Activated CD4-positive, alpha-beta T cell treated with anti-CD3 and anti-CD28 coated beads, Interleukin-2, amount 10 ng/mL, durations not matched to agents 24 days and 14 days (primary cell): ENCODE data around the gene COA7. TPM values are rescaled to one million over a fixed set of nuclear protein-coding genes. Genes with fewer than 3 reads are reported as not detected.
"Not testable (repeated sequence)": the region's sequence is repeated elsewhere in the genome, so short reads cannot be mapped to it uniquely, and the experiment has no call there.

Source experiments
- DNase-seq: peaks from one replicate; pipeline ENCODE4 v3.0.0; 2022
- H3K27ac Mint-ChIP-seq: one replicate; pipeline ENCODE4 v1.8.0; 2022; ENCODE audit warnings: mild to moderate bottlenecking, mixed read lengths
- H3K27me3 Mint-ChIP-seq: one replicate; pipeline ENCODE4 v1.8.0; 2022; ENCODE audit warnings: mixed read lengths
- H3K36me3 Mint-ChIP-seq: one replicate; pipeline ENCODE4 v1.8.0; 2022; ENCODE audit warnings: low read depth, mild to moderate bottlenecking, mixed read lengths
- H3K4me1 Mint-ChIP-seq: one replicate; pipeline ENCODE4 v1.8.0; 2021; ENCODE audit warnings: mixed read lengths
- H3K4me3 Mint-ChIP-seq: one replicate; pipeline ENCODE4 v1.8.0; 2022; ENCODE audit warnings: mild to moderate bottlenecking, moderate library complexity, mixed read lengths
- H3K9me3 Mint-ChIP-seq: one replicate; pipeline ENCODE4 v1.8.0; 2021; ENCODE audit warnings: mixed read lengths
- intact Hi-C: fragments of 100-400 bp; cut with micrococcal nuclease; formaldehyde crosslinking; loops from one replicate; pipeline ENCODE4 v1.15.1; 2023
- total RNA-seq: library from RNA; stranded (reverse); gene quantifications from 2 replicates; pipeline ENCODE4 v1.2.3, GENCODE V29; 2022

Gene COA7
- total RNA-seq = 37.8 and 40.2 TPM in 2 replicates

DNA sequence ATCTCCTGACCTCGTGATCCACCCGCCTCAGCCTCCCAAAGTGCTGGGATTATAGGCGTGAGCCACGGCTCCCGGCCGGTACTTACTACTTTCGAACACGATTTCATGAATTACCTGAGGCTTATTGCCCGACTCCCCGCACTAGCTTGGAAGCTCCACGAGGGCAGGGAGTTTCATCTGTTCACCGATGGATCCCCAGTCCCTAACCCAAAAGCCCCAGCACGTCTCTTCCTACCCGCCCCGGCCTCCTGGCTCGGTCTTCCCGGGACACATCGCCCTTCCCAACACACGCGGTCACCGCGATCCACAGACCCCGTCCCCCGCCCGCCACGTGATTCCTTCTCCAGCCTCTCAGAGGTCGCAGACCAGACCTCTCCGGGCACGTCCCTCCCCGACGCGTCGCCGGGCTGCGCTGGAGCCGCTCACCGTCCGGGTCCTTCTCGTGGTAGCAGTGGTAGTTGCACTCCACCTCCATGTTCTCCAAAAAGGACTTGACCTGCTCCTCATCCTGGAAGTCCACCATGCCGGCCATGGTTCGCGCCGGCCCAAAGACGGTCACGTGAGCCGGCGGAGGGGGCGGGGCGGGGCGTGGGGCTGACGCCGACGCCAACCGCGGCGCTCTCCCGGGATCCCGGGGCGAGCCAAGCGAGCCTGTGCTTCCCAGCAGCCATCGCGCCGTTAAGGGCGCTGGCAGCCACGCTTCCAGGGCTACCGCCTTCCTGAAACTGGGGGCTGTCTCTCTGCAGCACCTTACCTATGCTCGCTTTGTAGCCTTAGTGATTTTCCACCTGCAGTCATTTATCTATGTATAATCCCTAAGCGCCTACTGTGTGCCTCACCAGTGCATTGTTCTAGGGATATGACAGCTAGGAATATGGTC is at the start of gene COA7:
Gene COA7, minus strand, starts transcription at position 553 of the 880 bp plus-strand sequence. Its CDS starts 21 bp downstream, at position 532.
- Mint-ChIP-seq H3K27me3 (peaks cover 5% of the 10 kb centered on the region), H3K36me3 (peaks cover 23% of the 10 kb centered on the region), H3K4me3 (peak within 1 kb of the TSS; percentile 95), H3K27ac (peak within 1 kb of the TSS; percentile 92), H3K4me1 (peaks cover 20% of the 10 kb centered on the region), H3K9me3 (no peaks in the 10 kb centered on the region)
- intact Hi-C loops = no loop called here
- peak; percentile 91 for DNase-seq

DNA sequence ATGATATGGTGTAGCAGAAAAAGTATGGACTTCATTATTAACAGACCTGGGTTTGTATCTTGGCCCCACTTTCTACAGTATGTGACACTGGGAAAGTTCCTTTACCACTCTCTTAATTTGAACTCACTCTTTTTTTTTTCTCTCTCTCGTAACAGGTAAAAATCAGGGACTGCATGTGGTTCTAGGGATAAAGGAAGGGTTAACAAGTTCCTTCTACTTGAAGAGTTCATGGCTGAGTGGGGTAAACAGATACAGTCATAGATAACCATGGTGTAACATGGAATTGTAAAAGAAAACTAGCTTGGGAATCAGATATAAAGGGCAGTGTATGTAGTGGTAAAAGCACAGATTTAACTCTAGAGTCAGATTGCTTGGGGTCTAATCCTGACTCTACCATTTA is 49.3 kb upstream of the COA7 start:
- Mint-ChIP-seq H3K27ac (no peak overlapping the region), H3K9me3 (no peaks in the 10 kb centered on the region), H3K4me3 (no peak overlapping the region), H3K27me3 (no peaks in the 10 kb centered on the region), H3K4me1 (peaks cover 3% of the 10 kb centered on the region), H3K36me3 (no peaks in the 10 kb centered on the region)
- DNase-seq = no peak
- intact Hi-C loops = loop anchor here (5.0 kb wide), 1 partner anchor 45 kb away; no protein-coding TSS in a partner anchor

DNA sequence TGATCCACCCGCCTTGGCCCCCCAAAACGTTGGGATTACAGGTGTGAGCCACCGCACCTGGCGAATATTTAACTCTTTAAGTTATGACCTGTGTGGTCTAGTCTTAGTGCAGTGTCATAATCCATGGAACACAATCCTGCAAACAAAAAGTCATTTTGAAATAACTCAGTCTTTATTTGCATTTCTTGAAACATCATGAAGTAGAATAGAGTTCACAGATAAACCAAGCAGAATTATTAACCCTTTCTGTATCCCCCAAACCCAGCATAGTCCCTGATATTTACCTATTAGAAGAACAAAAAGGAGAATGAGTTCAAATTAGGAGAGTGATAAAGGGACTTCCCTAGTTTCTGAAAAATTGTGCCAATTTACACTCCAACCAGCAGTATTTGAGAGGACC is 48.0 kb upstream of the COA7 start:
- intact Hi-C loops = loop anchor here (5.0 kb wide), 1 partner anchor 44 kb away; no protein-coding TSS in a partner anchor
- Mint-ChIP-seq H3K4me1 (peaks cover 6% of the 10 kb centered on the region), H3K4me3 (no peak overlapping the region), H3K27me3 (no peaks in the 10 kb centered on the region), H3K27ac (no peak overlapping the region), H3K9me3 (no peaks in the 10 kb centered on the region), H3K36me3 (no peaks in the 10 kb centered on the region)
- no peak for DNase-seq

DNA sequence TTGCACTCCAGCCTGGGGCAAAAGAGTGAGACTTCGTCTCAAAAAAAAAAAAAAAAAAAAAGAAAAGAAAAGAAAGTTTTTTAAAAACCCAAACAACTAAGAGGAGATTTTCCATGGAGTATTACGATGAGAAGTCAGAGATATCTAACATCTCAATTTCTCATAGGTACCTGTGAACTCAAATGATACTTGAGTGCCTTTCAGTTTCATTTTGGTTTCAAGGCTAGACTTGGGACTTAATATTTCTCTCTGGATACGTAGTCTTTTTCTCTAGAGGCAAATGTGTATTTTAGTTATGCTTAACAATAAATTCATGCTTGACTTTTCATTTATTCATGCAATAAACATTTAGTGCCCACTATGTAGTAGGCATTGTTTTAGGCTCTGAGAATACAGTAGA is 43.1 kb upstream of the COA7 start:
- DNase-seq = no peak
- intact Hi-C loops = no loop called here
- Mint-ChIP-seq H3K36me3 (peaks cover 2% of the 10 kb centered on the region), H3K4me1 (peaks cover 5% of the 10 kb centered on the region), H3K27ac (no peak overlapping the region), H3K27me3 (no peaks in the 10 kb centered on the region), H3K4me3 (no peak overlapping the region), H3K9me3 (no peaks in the 10 kb centered on the region)

DNA sequence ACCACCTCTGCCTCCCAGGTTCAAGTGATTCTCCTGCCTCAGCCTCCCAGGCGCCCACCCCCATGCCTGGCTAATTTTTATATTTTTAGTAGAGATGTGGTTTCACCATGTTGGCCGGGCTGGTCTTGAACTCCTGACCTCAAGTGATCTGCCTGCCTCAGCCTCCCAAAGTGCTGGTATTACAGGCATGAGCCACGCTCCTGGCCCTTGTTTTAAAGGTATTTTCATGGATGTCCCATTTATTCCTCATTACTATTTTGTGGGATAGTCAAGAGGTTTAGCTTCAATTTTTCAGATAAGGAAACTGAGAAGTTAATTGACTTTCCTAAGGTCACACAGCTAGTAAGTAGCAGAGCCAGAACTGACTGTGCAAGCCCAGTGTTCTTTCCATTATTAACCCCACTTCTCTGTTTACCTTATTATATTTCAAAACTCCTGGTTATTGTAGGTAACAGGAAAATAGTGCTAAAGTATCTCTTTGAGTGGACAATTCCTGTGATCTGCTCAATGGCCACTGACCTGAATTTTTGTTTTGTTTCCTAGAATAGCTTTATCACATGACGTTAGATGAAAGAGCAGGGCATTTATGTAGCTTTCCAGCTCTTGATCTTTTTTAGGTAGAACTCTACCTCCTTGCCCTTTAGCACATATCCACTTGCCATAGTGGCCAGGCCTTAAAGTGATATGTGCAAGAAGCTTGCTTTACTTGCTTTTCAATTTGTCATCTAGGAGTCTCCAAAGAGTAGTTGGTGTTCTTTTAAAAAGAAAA is 41.7 kb upstream of the COA7 start:
- intact Hi-C loops = no loop called here
- Mint-ChIP-seq H3K4me1 (peaks cover 5% of the 10 kb centered on the region), H3K27ac (no peak overlapping the region), H3K4me3 (no peak overlapping the region), H3K27me3 (no peaks in the 10 kb centered on the region), H3K9me3 (no peaks in the 10 kb centered on the region), H3K36me3 (peaks cover 2% of the 10 kb centered on the region)
- DNase-seq = no peak

DNA sequence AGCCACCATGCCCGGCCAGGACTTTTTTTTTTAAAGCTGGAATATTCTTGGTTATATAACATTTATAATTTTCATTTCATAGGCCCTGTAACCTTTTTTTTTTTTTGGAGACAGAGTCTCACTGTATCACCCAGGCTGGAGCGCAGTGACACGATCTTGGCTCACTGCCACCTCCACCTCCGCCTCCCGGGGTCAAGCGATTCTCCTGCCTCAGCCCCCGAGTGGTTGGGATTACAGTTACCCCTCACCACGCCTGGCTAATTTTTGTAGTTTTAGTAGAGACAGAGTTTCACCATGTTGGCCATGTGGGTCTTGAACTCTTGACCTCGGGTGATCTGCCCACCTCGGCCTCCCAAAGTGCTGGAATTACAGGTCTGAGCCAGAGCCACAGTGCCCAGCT is 40.7 kb upstream of the COA7 start:
- Mint-ChIP-seq H3K4me3 (no peak overlapping the region), H3K9me3 (no peaks in the 10 kb centered on the region), H3K27ac (no peak overlapping the region), H3K36me3 (peaks cover 2% of the 10 kb centered on the region), H3K4me1 (peaks cover 7% of the 10 kb centered on the region), H3K27me3 (no peaks in the 10 kb centered on the region)
- intact Hi-C loops = no loop called here
- no peak for DNase-seq

DNA sequence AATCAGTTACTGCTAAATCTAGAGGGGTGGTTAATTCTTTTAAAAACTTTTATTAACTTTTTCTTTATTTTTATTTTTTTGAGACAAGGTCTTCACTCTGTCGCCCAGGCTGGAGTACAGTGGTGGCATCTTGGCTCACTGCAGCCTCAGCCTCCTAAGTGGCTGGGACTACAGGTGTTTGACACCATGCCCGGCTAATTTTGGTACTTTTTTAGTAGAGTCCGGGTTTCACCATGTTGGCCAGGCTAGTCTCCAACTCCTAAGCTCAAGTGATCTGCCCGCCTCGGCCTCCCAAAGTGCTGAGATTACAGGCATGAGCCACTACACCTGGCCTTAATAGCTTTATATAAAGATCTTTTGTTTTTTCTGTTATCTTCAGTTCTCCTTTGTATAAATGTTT is 40.0 kb upstream of the COA7 start:
- peaks cover 7% of the 10 kb centered on the region for H3K4me1 Mint-ChIP-seq
- no peaks in the 10 kb centered on the region for H3K27me3 Mint-ChIP-seq
- peaks cover 2% of the 10 kb centered on the region for H3K36me3 Mint-ChIP-seq
- H3K9me3 Mint-ChIP-seq = no peaks in the 10 kb centered on the region
- intact Hi-C loops = no loop called here
- no peak for DNase-seq
- H3K4me3 Mint-ChIP-seq = no peak overlapping the region
- no peak overlapping the region for H3K27ac Mint-ChIP-seq

DNA sequence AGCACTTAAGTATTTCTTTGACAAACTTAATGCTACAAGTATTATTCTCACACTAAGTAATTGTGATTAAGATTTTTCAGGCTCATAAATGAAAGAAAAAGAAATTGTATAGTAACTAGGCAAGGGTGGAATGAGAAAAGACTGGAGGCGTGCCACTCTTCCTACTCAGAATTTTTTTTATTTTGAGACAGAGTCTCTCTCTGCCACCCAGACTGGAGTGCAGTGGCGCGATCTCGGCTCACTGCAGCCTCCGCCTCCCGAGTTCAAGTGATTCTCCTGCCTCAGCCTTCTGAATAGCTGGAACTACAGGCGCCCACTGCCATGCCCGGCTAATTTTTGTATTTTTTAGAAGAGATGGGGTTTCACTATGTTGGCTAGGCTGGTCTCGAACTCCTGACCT is 37.2 kb upstream of the COA7 start:
- H3K27ac Mint-ChIP-seq, H3K9me3 Mint-ChIP-seq, DNase-seq, H3K4me3 Mint-ChIP-seq, intact Hi-C loops, H3K27me3 Mint-ChIP-seq, H3K36me3 Mint-ChIP-seq, H3K4me1 Mint-ChIP-seq: not testable (repeated sequence)

DNA sequence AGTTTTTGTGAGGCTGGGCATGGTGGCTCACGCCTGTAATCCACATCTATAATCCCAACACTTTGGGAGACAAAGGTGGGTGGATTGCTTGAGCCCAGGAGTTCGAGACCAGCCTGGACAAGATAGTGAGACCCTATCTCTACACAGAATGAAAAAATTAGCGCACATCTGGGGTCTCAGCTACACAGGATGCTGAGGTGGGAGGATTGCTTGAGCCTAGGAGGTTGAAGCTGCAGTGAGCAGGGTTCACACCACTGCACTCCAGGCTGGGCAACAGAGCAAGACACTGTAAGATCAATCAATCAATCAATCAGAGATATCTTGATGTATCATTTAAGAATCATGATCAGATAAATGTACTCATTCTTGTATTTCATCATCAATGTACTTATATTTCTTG is 35.2 kb upstream of the COA7 start:
- no peak overlapping the region for H3K4me3 Mint-ChIP-seq
- H3K36me3 Mint-ChIP-seq = peaks cover 2% of the 10 kb centered on the region

DNA sequence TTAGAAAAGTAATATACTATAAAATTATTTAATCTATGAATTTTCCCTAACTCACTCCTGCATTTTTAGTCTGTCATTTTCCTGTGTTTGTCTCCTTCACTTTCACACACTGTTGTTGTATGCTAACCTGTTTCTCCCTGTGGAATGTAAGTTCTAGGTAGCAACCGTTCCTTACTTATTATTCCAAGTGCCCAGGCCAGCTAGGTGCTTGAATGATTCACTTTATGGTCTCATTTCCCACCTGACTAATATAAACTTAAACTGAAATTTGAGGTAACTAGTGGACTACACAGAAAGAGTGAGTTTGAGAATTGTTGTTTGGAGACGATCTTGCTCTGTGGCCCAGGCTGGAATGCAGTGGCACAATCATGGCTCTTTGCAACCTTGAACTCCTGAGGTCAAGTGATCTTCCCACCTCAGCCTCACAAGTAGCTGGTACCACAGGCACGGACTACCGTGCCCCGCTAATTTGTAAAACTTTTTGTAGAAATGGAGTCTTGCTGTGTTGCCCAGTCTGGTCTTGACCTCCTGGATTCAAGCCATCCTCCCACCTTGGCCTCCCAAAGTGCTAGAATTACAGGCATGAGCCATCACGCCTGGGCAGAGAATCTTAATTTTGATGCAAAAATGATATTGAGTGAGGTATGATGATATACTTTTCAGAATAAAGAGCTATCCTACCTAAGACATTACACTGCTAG is 30.0 kb upstream of the COA7 start:
- peaks cover 2% of the 10 kb centered on the region for H3K27me3 Mint-ChIP-seq
- H3K36me3 Mint-ChIP-seq = peaks cover 2% of the 10 kb centered on the region
- peak overlapping the region; percentile 91 for H3K4me3 Mint-ChIP-seq
- intact Hi-C loops = loop anchor here (2.0 to 10.0 kb wide), 3 partner anchors 193 to 1209 kb away; partner anchors contain the start of genes BTF3L4, ECHDC2, EPS15 and TXNDC12
- H3K4me1 Mint-ChIP-seq = peaks cover 30% of the 10 kb centered on the region
- no peak overlapping the region for H3K27ac Mint-ChIP-seq
- peaks cover 4% of the 10 kb centered on the region for H3K9me3 Mint-ChIP-seq
- DNase-seq = no peak

More for the DNA sequence above, 35.2 kb upstream of the COA7 start:
- intact Hi-C loops = no loop called here
- Mint-ChIP-seq H3K27ac (no peak overlapping the region), H3K27me3 (no peaks in the 10 kb centered on the region), H3K4me1 (peaks cover 5% of the 10 kb centered on the region), H3K9me3 (no peaks in the 10 kb centered on the region)
- DNase-seq = no peak

DNA sequence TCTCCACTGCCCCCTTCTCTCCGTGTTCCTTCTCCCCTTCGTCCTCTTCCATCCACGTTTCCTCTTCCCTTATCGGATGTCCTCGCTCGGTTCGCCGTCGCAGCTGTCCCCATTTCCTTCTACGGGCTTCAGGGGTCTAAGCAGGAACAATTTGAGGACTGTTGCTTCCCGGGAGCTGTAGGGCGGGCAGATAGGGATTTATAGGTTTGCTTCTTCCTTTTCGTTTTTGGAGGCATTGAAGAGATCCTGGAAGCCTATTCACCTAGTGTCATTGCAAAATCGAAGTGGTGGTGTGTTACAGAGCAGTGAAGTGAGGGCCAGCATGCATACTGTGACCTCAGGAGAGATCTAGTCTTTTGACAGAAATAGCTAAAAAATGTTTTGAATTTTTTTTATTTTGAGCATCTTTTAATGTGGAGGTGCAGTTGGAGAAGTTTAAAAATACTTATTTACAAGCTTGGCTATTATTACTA is 29.0 kb upstream of the COA7 start:
- peak; percentile 74 for DNase-seq
- H3K4me1 Mint-ChIP-seq = peaks cover 30% of the 10 kb centered on the region
- peak overlapping the region; percentile 91 for H3K4me3 Mint-ChIP-seq
- peaks cover 4% of the 10 kb centered on the region for H3K9me3 Mint-ChIP-seq
- H3K36me3 Mint-ChIP-seq = peaks cover 2% of the 10 kb centered on the region
- intact Hi-C loops = loop anchor here (2.0 to 10.0 kb wide), 3 partner anchors 194 to 1208 kb away; partner anchors contain the start of genes BTF3L4, ECHDC2, EPS15 and TXNDC12
- peaks cover 2% of the 10 kb centered on the region for H3K27me3 Mint-ChIP-seq
- peak overlapping the region; percentile 80 for H3K27ac Mint-ChIP-seq

DNA sequence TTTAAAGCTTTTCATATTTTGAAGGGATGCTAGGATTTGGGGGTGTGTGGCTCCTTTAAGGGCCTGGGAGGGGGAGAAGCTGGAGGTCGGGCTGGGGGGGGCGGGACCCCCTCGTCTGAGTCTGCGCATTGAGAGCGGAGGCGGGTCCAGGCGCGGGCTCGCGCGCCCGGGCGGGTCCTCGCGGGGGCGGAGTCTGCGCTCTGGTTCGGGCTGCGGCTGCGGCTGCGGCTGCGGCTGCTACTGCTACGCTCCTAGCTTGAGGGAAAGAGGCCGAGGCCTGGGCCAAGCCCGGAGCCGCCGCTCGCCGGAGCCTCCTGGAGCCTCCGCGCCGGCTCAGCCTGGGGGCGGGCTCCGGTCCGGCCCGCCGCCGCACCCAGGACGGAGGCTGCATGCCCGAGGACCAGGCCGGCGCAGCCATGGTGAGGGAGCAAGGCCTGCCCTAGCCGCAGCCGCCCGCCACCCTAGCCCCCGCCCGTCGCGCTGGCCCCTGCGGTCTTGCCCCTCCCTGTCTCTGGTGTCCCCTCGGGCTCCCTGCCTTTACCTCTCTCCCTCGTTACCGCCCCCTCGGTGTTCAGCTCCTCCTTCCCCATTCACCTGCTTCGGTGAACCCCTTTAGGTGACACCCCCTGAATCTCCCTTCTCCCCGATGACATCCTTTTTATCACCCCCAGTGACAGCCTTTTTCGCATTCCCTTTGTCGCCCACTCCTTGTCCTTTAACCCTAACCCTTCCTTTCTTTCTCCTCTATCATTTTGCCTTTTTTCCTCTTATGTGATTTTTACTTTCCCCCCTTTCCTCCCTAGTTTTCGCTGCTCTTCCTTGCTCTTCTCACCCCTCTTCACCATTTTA is 28.3 kb upstream of the COA7 start, which contains the start of gene ZYG11B:
Gene ZYG11B, plus strand, starts transcription at position 189 of the 849 bp plus-strand sequence. Its CDS starts 201 bp downstream, at position 390.
- intact Hi-C loops = loop anchor here (1.0 to 10.0 kb wide), 4 partner anchors 23 to 1208 kb away; partner anchors contain the start of genes BTF3L4, ECHDC2, EPS15 and TXNDC12

More for the DNA sequence above, 28.3 kb upstream of the COA7 start, which contains the start of gene ZYG11B:
- Mint-ChIP-seq H3K4me1 (peaks cover 30% of the 10 kb centered on the region), H3K9me3 (peaks cover 4% of the 10 kb centered on the region), H3K27me3 (peaks cover 2% of the 10 kb centered on the region), H3K27ac (peak within 1 kb of the TSS; percentile 80), H3K36me3 (no peaks in the 10 kb centered on the region), H3K4me3 (peak within 1 kb of the TSS; percentile 91)
- DNase-seq = peak; percentile 97
